NCI-H345 treated with DMSO at 0.1 percent for 48 hours (cell line): ENCODE data around the gene ZNF322.

Experiments used
- DNase-seq: peaks from one replicate; lab custom pipeline; 2025; ENCODE audit not compliant: unreplicated experiment; lab: John Stamatoyannopoulos, UW

Gene ZNF322

GRCh38 chr6:26613689-26614683, 45.6 kb downstream of the ZNF322 start:
- DNase-seq, result no peak

- DNase-seq, result no peak
Measured at GRCh38 chr6:26613201-26613600, 46.3 kb downstream of the ZNF322 start.

- no peak for DNase-seq
Measured at GRCh38 chr6:26611599-26611998, 47.9 kb downstream of the ZNF322 start.

- no peak for DNase-seq
Measured at GRCh38 chr6:26609463-26609862, 50.1 kb downstream of the ZNF322 start.

- peak; percentile 45 for DNase-seq
Measured at GRCh38 chr6:26607434-26608230, 51.9 kb downstream of the ZNF322 start.

- no peak for DNase-seq
Measured at GRCh38 chr6:26604797-26605196, 54.7 kb downstream of the ZNF322 start.

GRCh38 chr6:26604026-26604425, 55.5 kb downstream of the ZNF322 start:
- no peak for DNase-seq

- no peak for DNase-seq
Measured at GRCh38 chr6:26602262-26602661, 57.3 kb downstream of the ZNF322 start.

GRCh38 chr6:26600759-26601158, 58.8 kb downstream of the ZNF322 start:
- no peak for DNase-seq

GRCh38 chr6:26599591-26599990, 60.0 kb downstream of the ZNF322 start:
- no peak for DNase-seq

- DNase-seq, result no peak
Measured at GRCh38 chr6:26599134-26599533, 60.4 kb downstream of the ZNF322 start.

- DNase-seq, result no peak
Measured at GRCh38 chr6:26598267-26598666, 61.3 kb downstream of the ZNF322 start.

GRCh38 chr6:26597821-26598220, 61.7 kb downstream of the ZNF322 start:
- DNase-seq, result no peak

GRCh38 chr6:26597389-26597766, 62.2 kb downstream of the ZNF322 start:
- DNase-seq, result no peak

- peak; percentile 95 for DNase-seq
Measured at GRCh38 chr6:26596579-26597388, 62.8 kb downstream of the ZNF322 start, which contains the start of gene ABT1. TSS of gene ABT1 (plus strand) at chr6:26596953. CDS start at chr6:26596983, 30 bp downstream.

GRCh38 chr6:26595669-26596269, 63.8 kb downstream of the ZNF322 start:
- peak; percentile 85 for DNase-seq

- DNase-seq, result no peak
Measured at GRCh38 chr6:26594730-26595632, 64.6 kb downstream of the ZNF322 start.

- DNase-seq, result no peak
Measured at GRCh38 chr6:26594131-26594498, 65.4 kb downstream of the ZNF322 start.

GRCh38 chr6:26593278-26594130, 66.0 kb downstream of the ZNF322 start:
- DNase-seq, result no peak
